Endothelial cell of umbilical vein (primary cell): Measurements from ENCODE around the gene PARP6. TPM values are rescaled to one million over a fixed set of nuclear protein-coding genes. Genes with fewer than 3 reads are reported as not detected.

Experiments
- BruUV-seq: library from RNA; stranded (reverse); fragments of 400-500 nt; replicated peaks from 2 replicates; lab custom pipeline; 2021; lab: Mats Ljungman, UMichigan
- CTCF ChIA-PET: fragments of 300-600, 350-600 bp; sonication (Branson Sonifier 250); formaldehyde crosslinking; loops from one replicate; lab custom pipeline; 2021; ENCODE audit warnings: antibody characterized with exemption, inconsistent platforms; lab: Charles Lee
- POLR2A ChIA-PET: fragments of 300-600, 350-600 bp; sonication (Branson Sonifier 250); formaldehyde crosslinking; loops from one replicate; lab custom pipeline; 2021; ENCODE audit warnings: antibody characterized with exemption, inconsistent platforms; lab: Charles Lee
- DNase-seq: peaks from one replicate; pipeline ENCODE4 v3.0.0-alpha.2; 2011; ENCODE audit warnings: low read depth, low spot score
- FAIRE-seq: peaks from 2 replicates; lab custom pipeline; 2011; peaks lifted over from hg19 to GRCh38; lab: Jason Lieb, UNC
- H2AFZ ChIP-seq: 2 replicates; pipeline ENCODE4 v1.6.0; 2012; ENCODE audit warnings: low read depth, low read length, control low read depth, inconsistent platforms
- H3K27ac ChIP-seq: 2 replicates; pipeline ENCODE4 v1.5.1; 2011; ENCODE audit warnings: low read depth, mild to moderate bottlenecking, control low read depth, low read length, moderate library complexity; ENCODE audit not compliant: insufficient read depth
- H3K27me3 ChIP-seq, 2 experiments: 2 replicates each; pipeline versions ENCODE4 v1.6.0 to v1.6.1; 2011; ENCODE audit warnings: low read length in 2 of 2, mixed read lengths in 1 of 2; ENCODE audit not compliant: control insufficient read depth in 2 of 2, insufficient read depth in 2 of 2
- H3K36me3 ChIP-seq, 2 experiments: 2 replicates in 1 of 2; 3 replicates in 1 of 2; pipeline ENCODE4 v1.5.1; 2011; ENCODE audit warnings: low read length in 2 of 2, mild to moderate bottlenecking in 1 of 2, moderate library complexity in 1 of 2; ENCODE audit not compliant: control insufficient read depth in 2 of 2, insufficient read depth in 2 of 2; ENCODE audit errors: extremely low read depth in 1 of 2
- H3K4me1 ChIP-seq: 3 replicates; pipeline ENCODE4 v1.5.1; 2011; ENCODE audit warnings: mild to moderate bottlenecking, low read length; ENCODE audit not compliant: control insufficient read depth, insufficient read depth; ENCODE audit errors: extremely low read depth
- H3K4me2 ChIP-seq: 2 replicates; pipeline ENCODE4 v1.6.1; 2011; ENCODE audit warnings: low read length, control low read depth, mixed read lengths; ENCODE audit not compliant: insufficient read depth
- H3K4me3 ChIP-seq, 3 experiments: fragments of 200-600 bp in 1 of 3; sonication (generic), shearing (Covaris generic) in 1 of 3; replicated peaks in 1 of 3; 2 replicates each; pipeline ENCODE4 v1.5.1; 2011 to 2016; ENCODE audit warnings: control low read depth in 3 of 3, low read length in 3 of 3, mild to moderate bottlenecking in 2 of 3, inconsistent platforms in 1 of 3, low read depth in 1 of 3, moderate library complexity in 1 of 3; ENCODE audit not compliant: insufficient read depth in 1 of 3
- H3K79me2 ChIP-seq: 2 replicates; pipeline ENCODE4 v1.6.0; 2012; ENCODE audit warnings: low read length, inconsistent platforms; ENCODE audit not compliant: control insufficient read depth, insufficient read depth
- H3K9ac ChIP-seq: replicated peaks from 2 replicates; pipeline ENCODE3; 2011; ENCODE audit warnings: low read length, control low read depth; ENCODE audit not compliant: insufficient read depth; ENCODE audit errors: extremely low read depth
- H3K9me1 ChIP-seq: replicated peaks from 3 replicates; pipeline ENCODE4 v1.6.0; 2011; ENCODE audit warnings: mild to moderate bottlenecking, low read length; ENCODE audit not compliant: control insufficient read depth, insufficient read depth; ENCODE audit errors: extremely low read depth
- H3K9me3 ChIP-seq: replicated peaks from 2 replicates; pipeline ENCODE4 v1.5.1; 2012; ENCODE audit warnings: low read length, inconsistent platforms; ENCODE audit not compliant: control insufficient read depth, insufficient read depth
- H4K20me1 ChIP-seq: replicated peaks from 2 replicates; pipeline ENCODE3; 2011; ENCODE audit warnings: mild to moderate bottlenecking, low read length; ENCODE audit not compliant: control insufficient read depth, insufficient read depth; ENCODE audit errors: extremely low read depth
- CTCF ChIP-seq, 2 donors: IDR thresholded peaks; 1 replicate in 1 of 2; 2 replicates in 1 of 2; pipeline ENCODE4 v1.5.1; 2011; ENCODE audit warnings: low read length in 2 of 2, mild to moderate bottlenecking in 2 of 2, moderate library complexity in 2 of 2, control low read depth in 1 of 2, inconsistent platforms in 1 of 2, low read depth in 1 of 2; ENCODE audit not compliant: insufficient read depth in 1 of 2; ENCODE audit errors: extremely low read depth in 1 of 2
- EZH2 ChIP-seq: IDR thresholded peaks from 2 replicates; pipeline ENCODE4 v1.6.1; 2012; ENCODE audit warnings: borderline replicate concordance, low read depth, mild to moderate bottlenecking, moderate library complexity, low read length, inconsistent platforms; ENCODE audit not compliant: severe bottlenecking
- FOS ChIP-seq: IDR thresholded peaks from 2 replicates; pipeline ENCODE4 v1.6.1; 2011; ENCODE audit warnings: mild to moderate bottlenecking, low read length, moderate library complexity, borderline replicate concordance; ENCODE audit not compliant: insufficient read depth
- GATA2 ChIP-seq: IDR thresholded peaks from 2 replicates; pipeline ENCODE4 v1.7.0; 2011; ENCODE audit warnings: low read depth, mild to moderate bottlenecking, moderate library complexity, mixed read lengths, low read length; ENCODE audit not compliant: insufficient read length, insufficient read depth
- JUN ChIP-seq: IDR thresholded peaks from 2 replicates; pipeline ENCODE4 v1.6.1; 2011; ENCODE audit warnings: borderline replicate concordance, low read depth; ENCODE audit not compliant: insufficient read length, insufficient read depth
- MAX ChIP-seq: IDR thresholded peaks from 2 replicates; pipeline ENCODE4 v1.6.1; 2011; ENCODE audit not compliant: insufficient read depth, insufficient read length
- MYC ChIP-seq: IDR thresholded peaks from one replicate; pipeline ENCODE4 v1.6.1; 2011; ENCODE audit warnings: mild to moderate bottlenecking, low read depth, low read length
- POLR2A ChIP-seq: IDR thresholded peaks from 2 replicates; pipeline ENCODE4 v1.6.1; 2012; ENCODE audit warnings: low read depth, mild to moderate bottlenecking, control low read depth, low read length
- POLR2AphosphoS5 ChIP-seq: IDR thresholded peaks from 2 replicates; pipeline ENCODE4 v1.6.1; 2012; ENCODE audit warnings: low read depth, mild to moderate bottlenecking, control low read depth, low read length, moderate library complexity; ENCODE audit not compliant: insufficient read depth
- dilution Hi-C: fragments of 300-500 bp; cut with MboI; formaldehyde crosslinking; loops from one replicate; pipeline ENCODE4 v1.15.0; 2019; ENCODE audit warnings: low sequenced_read_pairs; ENCODE audit not compliant: extremely low pct_ligation_motif_present
- intact Hi-C: fragments of 100-400 bp; cut with micrococcal nuclease; formaldehyde crosslinking; loops from one replicate; pipeline ENCODE4 v1.10.0; 2022
- polyA plus RNA-seq, 4 experiments: library from polyadenylated mRNA; depleted of rRNA in 3 of 4; stranded (reverse) in 3 of 4; unstranded in 1 of 4; fragments of >200 nt; gene quantifications; 2 replicates each; pipeline versions ENCODE4 v1.2.1 to v1.2.3, GENCODE V29; 2011 to 2012; ENCODE audit warnings: missing spikeins in 1 of 4
- total RNA-seq: library from RNA; stranded (reverse); gene quantifications from 2 replicates; pipeline ENCODE4 v1.2.3, GENCODE V29; 2021

PARP6 gene
- total and polyA plus RNA-seq, 2 donors (not counting 3 experiments of a cell fraction or from before 2014, with no cell fraction given): 41.1 to 53.3 TPM

- DNase-seq: no peak
- no TSS peak for BruUV-seq
- Histone ChIP-seq H3K27ac (no peak overlapping the region), H3K9me3 (no peaks in the 10 kb centered on the region), H3K36me3 (no peaks in the 10 kb centered on the region), H3K9ac (no peak overlapping the region), H3K27me3 (peaks cover 0 to 2% of the 10 kb centered on the region in 2 experiments), H3K79me2 (no peaks in the 10 kb centered on the region), H2AFZ (no peak overlapping the region), H3K4me3 (no peak overlapping the region), H3K4me1 (no peaks in the 10 kb centered on the region), H4K20me1 (no peaks in the 10 kb centered on the region), H3K4me2 (no peak overlapping the region), H3K9me1 (no peaks in the 10 kb centered on the region)
- CTCF ChIA-PET: no interaction called here
- intact Hi-C loops (no loop called here), dilution Hi-C loops (no loop called here)
- TF ChIP-seq GATA2 (no peak), MYC (no peak), EZH2 (no peak), POLR2AphosphoS5 (no peak), JUN (no peak), CTCF (IDR thresholded peaks at IDR 0.05; ENCODE audit: extremely low read depth in 1 of 2, insufficient read depth in 1 of 2, low read depth in 1 of 2, low read length in 2 of 2) (no peak), FOS (no peak), MAX (no peak), POLR2A (no peak)
- FAIRE-seq: no peak
- POLR2A ChIA-PET: no interaction called here
Measured at GRCh38 chr15:72307026-72307425, 34.7 kb upstream of the PARP6 start.
